Stimulated activated naive CD8-positive, alpha-beta T cell treated with anti-CD3 and anti-CD28 coated beads, Interleukin-15, Interleukin-2, amounts not matched to agents 100 ng/mL and 50 ng/mL, for 24 hours (primary cell): ENCODE data around the gene LGALS9.
"Not testable (repeated sequence)": the region's sequence is repeated elsewhere in the genome, so short reads cannot be mapped to it uniquely, and the experiment has no call there.

Experiments used
- H3K27ac Mint-ChIP-seq: one replicate; pipeline ENCODE4 v1.8.0; 2021; ENCODE audit warnings: mild to moderate bottlenecking, mixed read lengths
- H3K27me3 Mint-ChIP-seq: one replicate; pipeline ENCODE4 v1.8.0; 2021; ENCODE audit warnings: mixed read lengths
- H3K36me3 Mint-ChIP-seq: one replicate; pipeline ENCODE4 v1.8.0; 2021; ENCODE audit warnings: low read depth, mixed read lengths
- H3K4me1 Mint-ChIP-seq: one replicate; pipeline ENCODE4 v1.8.0; 2021; ENCODE audit warnings: low read depth, mixed read lengths
- H3K4me3 Mint-ChIP-seq: one replicate; pipeline ENCODE4 v1.8.0; 2021; ENCODE audit warnings: mild to moderate bottlenecking, mixed read lengths
- H3K9me3 Mint-ChIP-seq: one replicate; pipeline ENCODE4 v1.8.0; 2021; ENCODE audit warnings: mixed read lengths

LGALS9 gene

GRCh38 chr17:27632766-27633165 is 1.8 kb downstream of the LGALS9 start:
- not testable (repeated sequence) for H3K9me3 Mint-ChIP-seq

GRCh38 chr17:27633312-27634025 is 2.5 kb downstream of the LGALS9 start:
- Mint-ChIP-seq H3K27ac (peak overlapping the region; percentile 40), H3K4me3 (peak overlapping the region; percentile 39), H3K9me3 (no peaks in the 10 kb centered on the region), H3K36me3 (peaks cover 11% of the 10 kb centered on the region), H3K27me3 (no peaks in the 10 kb centered on the region), H3K4me1 (peaks cover 44% of the 10 kb centered on the region)

More at GRCh38 chr17:27632766-27633165, 1.8 kb downstream of the LGALS9 start:
- H3K4me3 Mint-ChIP-seq: peak overlapping the region; percentile 39
- H3K4me1 Mint-ChIP-seq: peaks cover 44% of the 10 kb centered on the region
- H3K27me3 Mint-ChIP-seq, H3K27ac Mint-ChIP-seq: not testable (repeated sequence)
- peaks cover 11% of the 10 kb centered on the region for H3K36me3 Mint-ChIP-seq

GRCh38 chr17:27634026-27634335 is 3.0 kb downstream of the LGALS9 start:
- Mint-ChIP-seq H3K4me3 (no peak overlapping the region), H3K4me1 (peaks cover 44% of the 10 kb centered on the region), H3K9me3 (no peaks in the 10 kb centered on the region), H3K27me3 (no peaks in the 10 kb centered on the region), H3K36me3 (peaks cover 10% of the 10 kb centered on the region), H3K27ac (no peak overlapping the region)

- Mint-ChIP-seq H3K27ac (peak overlapping the region; percentile 83), H3K9me3 (no peaks in the 10 kb centered on the region), H3K4me1 (peaks cover 39% of the 10 kb centered on the region), H3K36me3 (peaks cover 7% of the 10 kb centered on the region), H3K27me3 (no peaks in the 10 kb centered on the region), H3K4me3 (peak overlapping the region; percentile 43)
These were observed 3.8 kb downstream of the LGALS9 start for GRCh38 chr17:27634776-27635175.

- Mint-ChIP-seq H3K27ac (peak overlapping the region; percentile 76), H3K36me3 (peaks cover 12% of the 10 kb centered on the region), H3K9me3 (no peaks in the 10 kb centered on the region), H3K27me3 (no peaks in the 10 kb centered on the region), H3K4me1 (peaks cover 33% of the 10 kb centered on the region), H3K4me3 (peak overlapping the region; percentile 43)
These were observed 4.4 kb downstream of the LGALS9 start for GRCh38 chr17:27635275-27635823.

GRCh38 chr17:27636005-27636520 is 5.1 kb downstream of the LGALS9 start:
- not testable (repeated sequence) for H3K27me3 Mint-ChIP-seq, H3K27ac Mint-ChIP-seq, H3K4me3 Mint-ChIP-seq, H3K9me3 Mint-ChIP-seq
- H3K4me1 Mint-ChIP-seq: peaks cover 27% of the 10 kb centered on the region
- H3K36me3 Mint-ChIP-seq: peaks cover 16% of the 10 kb centered on the region

- H3K9me3 Mint-ChIP-seq, H3K4me3 Mint-ChIP-seq, H3K27me3 Mint-ChIP-seq, H3K27ac Mint-ChIP-seq: not testable (repeated sequence)
- Mint-ChIP-seq H3K4me1 (peaks cover 18% of the 10 kb centered on the region), H3K36me3 (peaks cover 18% of the 10 kb centered on the region)
These were observed 6.8 kb downstream of the LGALS9 start for GRCh38 chr17:27637818-27638217.

GRCh38 chr17:27638415-27638914 is 7.5 kb downstream of the LGALS9 start:
- Mint-ChIP-seq H3K36me3 (peaks cover 18% of the 10 kb centered on the region), H3K4me1 (peaks cover 18% of the 10 kb centered on the region)
- H3K9me3 Mint-ChIP-seq, H3K27me3 Mint-ChIP-seq, H3K4me3 Mint-ChIP-seq, H3K27ac Mint-ChIP-seq: not testable (repeated sequence)

GRCh38 chr17:27640790-27641189 is 9.8 kb downstream of the LGALS9 start:
- Mint-ChIP-seq H3K4me1 (peaks cover 2% of the 10 kb centered on the region), H3K4me3 (no peak overlapping the region), H3K27ac (no peak overlapping the region), H3K27me3 (no peaks in the 10 kb centered on the region), H3K9me3 (no peaks in the 10 kb centered on the region), H3K36me3 (peaks cover 11% of the 10 kb centered on the region)

- Mint-ChIP-seq H3K27ac (no peak overlapping the region), H3K9me3 (no peaks in the 10 kb centered on the region)
These were observed 13.6 kb downstream of the LGALS9 start for GRCh38 chr17:27644586-27644985.

GRCh38 chr17:27645621-27646020 is 14.6 kb downstream of the LGALS9 start:
- H3K36me3 Mint-ChIP-seq: peaks cover 14% of the 10 kb centered on the region
- H3K27me3 Mint-ChIP-seq, H3K9me3 Mint-ChIP-seq, H3K4me3 Mint-ChIP-seq, H3K4me1 Mint-ChIP-seq, H3K27ac Mint-ChIP-seq: not testable (repeated sequence)

More at GRCh38 chr17:27644586-27644985, 13.6 kb downstream of the LGALS9 start:
- Mint-ChIP-seq H3K27me3 (no peaks in the 10 kb centered on the region), H3K4me3 (no peak overlapping the region), H3K36me3 (peaks cover 20% of the 10 kb centered on the region), H3K4me1 (no peaks in the 10 kb centered on the region)

GRCh38 chr17:27646232-27646631 is 15.2 kb downstream of the LGALS9 start:
- no peaks in the 10 kb centered on the region for H3K9me3 Mint-ChIP-seq
- peaks cover 9% of the 10 kb centered on the region for H3K36me3 Mint-ChIP-seq
- no peak overlapping the region for H3K27ac Mint-ChIP-seq
- no peaks in the 10 kb centered on the region for H3K27me3 Mint-ChIP-seq
- no peak overlapping the region for H3K4me3 Mint-ChIP-seq
- no peaks in the 10 kb centered on the region for H3K4me1 Mint-ChIP-seq

- Mint-ChIP-seq H3K36me3 (peaks cover 9% of the 10 kb centered on the region), H3K27me3 (no peaks in the 10 kb centered on the region), H3K27ac (no peak overlapping the region), H3K4me1 (no peaks in the 10 kb centered on the region), H3K4me3 (no peak overlapping the region), H3K9me3 (no peaks in the 10 kb centered on the region)
These were observed 16.8 kb downstream of the LGALS9 start for GRCh38 chr17:27647765-27648164.

GRCh38 chr17:27649111-27649571 is 18.2 kb downstream of the LGALS9 start:
- not testable (repeated sequence) for H3K27ac Mint-ChIP-seq, H3K4me3 Mint-ChIP-seq, H3K36me3 Mint-ChIP-seq, H3K4me1 Mint-ChIP-seq, H3K27me3 Mint-ChIP-seq, H3K9me3 Mint-ChIP-seq

- Mint-ChIP-seq H3K36me3 (peaks cover 9% of the 10 kb centered on the region), H3K27ac (no peak overlapping the region), H3K9me3 (no peaks in the 10 kb centered on the region), H3K27me3 (no peaks in the 10 kb centered on the region), H3K4me3 (no peak overlapping the region), H3K4me1 (no peaks in the 10 kb centered on the region)
These were observed 18.9 kb downstream of the LGALS9 start for GRCh38 chr17:27649929-27650328.
